ENCODE measurements around the gene GIGYF1.
A peak's percentile ranks its signal among the peaks of the same experiment; 100 is the strongest.
"Not testable (repeated sequence)": the region's sequence is repeated elsewhere in the genome, so short reads cannot be mapped to it uniquely, and the experiment has no call there.

The GIGYF1 gene

GRCh38 chr7:100676501-100677306 lies 17.3 kb downstream of the GIGYF1 start:
- DNase-seq (ENCODE audit: low spot score in 2 of 2) (no peak), ATAC-seq (ENCODE audit: low read depth) (no peak)
- Mint-ChIP-seq H3K27ac (peak overlapping the region; percentile 87), H3K27me3 (no peaks in the 10 kb centered on the region), H3K4me3 (peak overlapping the region; percentile 70), H3K36me3 (peaks cover 12% of the 10 kb centered on the region), H3K4me1 (peaks cover 11% of the 10 kb centered on the region), H3K9me3 (no peaks in the 10 kb centered on the region)

DNA sequence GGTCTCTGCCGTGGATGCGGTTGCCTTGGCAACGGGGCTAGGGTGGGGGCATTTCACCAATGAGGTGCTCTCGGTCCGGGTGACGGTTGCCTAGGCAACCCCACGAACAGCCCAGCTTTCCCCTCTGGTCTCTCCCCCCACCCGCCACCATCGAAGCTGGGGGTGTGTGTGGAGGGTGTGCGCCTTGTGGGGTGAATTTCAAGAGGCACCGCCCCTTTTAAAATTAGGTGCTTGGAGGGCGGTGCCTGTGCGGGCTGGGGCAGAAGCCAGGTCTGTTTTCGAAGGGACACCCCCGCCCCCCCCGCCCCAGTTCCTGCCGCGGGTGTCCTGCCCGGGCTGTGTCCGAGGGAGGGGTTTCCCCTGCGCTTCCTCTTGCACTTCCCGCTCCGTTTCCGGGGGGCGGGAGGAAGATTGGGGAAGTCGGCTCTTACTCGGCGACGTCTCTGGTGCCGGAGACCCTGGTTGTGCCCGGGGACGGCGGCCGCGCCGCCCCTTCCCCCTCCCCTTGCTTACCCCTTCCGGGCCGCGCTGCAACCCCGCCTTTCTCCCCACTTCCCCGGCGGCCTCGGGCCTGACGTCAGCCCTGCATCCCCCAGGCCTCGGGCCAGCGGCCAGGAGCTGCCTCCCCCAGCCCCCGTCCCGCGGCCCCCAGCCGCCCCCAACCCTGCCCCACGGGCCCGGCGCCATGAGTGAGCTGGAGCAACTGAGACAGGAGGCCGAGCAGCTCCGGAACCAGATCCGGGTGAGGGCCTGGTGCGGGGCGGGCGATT lies 18.3 kb downstream of the GIGYF1 start:
- no peaks in the 10 kb centered on the region for H3K9me3 Mint-ChIP-seq
- H3K36me3 Mint-ChIP-seq, result peaks cover 12% of the 10 kb centered on the region
- peak overlapping the region; percentile 87 for H3K27ac Mint-ChIP-seq
- H3K4me3 Mint-ChIP-seq, result peak overlapping the region; percentile 82
- H3K27me3 Mint-ChIP-seq, result no peaks in the 10 kb centered on the region
- ATAC-seq (ENCODE audit: low read depth), result peak; percentile 60
- DNase-seq (ENCODE audit: low spot score in 2 of 2), result peak; percentile 75 to 86
- peaks cover 11% of the 10 kb centered on the region for H3K4me1 Mint-ChIP-seq

GRCh38 chr7:100675105-100675451 lies 19.0 kb downstream of the GIGYF1 start:
- Mint-ChIP-seq H3K9me3 (no peaks in the 10 kb centered on the region), H3K36me3 (peaks cover 11% of the 10 kb centered on the region), H3K27ac (peak overlapping the region; percentile 93), H3K4me3 (peak overlapping the region; percentile 100), H3K27me3 (no peaks in the 10 kb centered on the region), H3K4me1 (peaks cover 8% of the 10 kb centered on the region)
- DNase-seq (ENCODE audit: low spot score in 2 of 2), result peak in 1 of 2 donors; percentile 37
- peak; percentile 0 for ATAC-seq (ENCODE audit: low read depth)

DNA sequence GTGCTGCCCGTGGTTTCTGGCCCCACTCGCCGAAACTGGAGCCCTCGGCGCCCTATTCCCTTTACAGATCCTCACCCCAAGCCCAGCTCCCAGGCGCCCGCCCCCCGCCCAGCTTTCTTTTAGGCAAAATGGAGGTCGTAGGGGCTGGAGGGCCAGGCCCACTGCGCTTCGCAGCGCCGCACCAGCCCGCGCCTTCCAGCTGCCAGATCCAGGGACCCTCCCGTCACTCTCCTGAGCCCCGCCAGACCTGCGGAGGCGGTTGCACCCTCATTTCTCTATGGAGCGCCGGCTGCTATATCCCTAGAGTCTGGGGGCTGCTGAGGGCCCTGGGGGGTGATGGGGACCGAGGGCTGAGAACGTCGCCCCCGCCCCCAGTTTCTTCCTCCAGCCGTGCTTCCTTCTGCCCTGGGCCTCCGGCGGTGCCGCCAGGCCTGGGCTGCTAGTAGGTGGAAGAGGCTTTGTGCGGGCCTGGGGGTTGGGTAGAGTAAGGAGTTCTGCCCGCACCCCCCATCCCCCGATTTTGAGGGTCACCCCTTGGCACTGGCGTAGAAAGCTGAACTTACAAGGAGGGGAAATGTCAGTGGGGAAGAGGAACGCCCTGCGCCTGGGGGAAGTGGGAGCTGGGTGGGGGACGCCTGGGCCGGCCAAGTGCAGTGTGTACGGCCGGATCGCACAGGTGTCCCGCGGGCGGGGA lies 19.5 kb downstream of the GIGYF1 start:
- DNase-seq (ENCODE audit: low spot score in 2 of 2) (peak in 1 of 2 donors; percentile 57), ATAC-seq (ENCODE audit: low read depth) (no peak)
- peaks cover 8% of the 10 kb centered on the region for H3K4me1 Mint-ChIP-seq
- H3K9me3 Mint-ChIP-seq, result no peaks in the 10 kb centered on the region
- peak overlapping the region; percentile 93 for H3K27ac Mint-ChIP-seq
- H3K27me3 Mint-ChIP-seq, result no peaks in the 10 kb centered on the region
- H3K4me3 Mint-ChIP-seq, result peak overlapping the region; percentile 100
- peaks cover 10% of the 10 kb centered on the region for H3K36me3 Mint-ChIP-seq

DNA sequence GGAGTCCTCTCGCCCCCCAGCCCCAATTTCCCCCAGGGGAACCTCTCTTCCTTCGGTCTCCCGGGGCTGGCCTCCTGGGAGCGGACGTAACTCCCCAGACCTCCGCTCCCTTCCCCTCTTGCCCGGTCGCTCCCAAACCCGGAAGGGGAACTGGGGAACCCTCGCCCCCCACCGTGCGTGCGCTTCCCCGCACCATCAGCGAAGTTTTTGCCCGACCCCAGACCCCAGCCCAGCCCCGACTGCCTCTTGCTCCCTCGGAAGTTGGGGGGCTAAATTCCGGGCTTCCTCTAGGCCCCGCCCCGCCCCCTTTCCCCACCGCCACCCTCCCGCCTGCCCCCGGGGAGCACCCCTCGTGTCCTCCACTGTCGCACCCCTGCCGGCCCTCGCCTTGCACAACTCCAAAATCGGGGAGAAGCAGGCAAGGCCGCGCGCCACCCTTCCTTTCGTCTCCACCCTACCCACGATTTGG lies 20.1 kb downstream of the GIGYF1 start:
- H3K4me1 Mint-ChIP-seq, result peaks cover 8% of the 10 kb centered on the region
- no peak for ATAC-seq (ENCODE audit: low read depth)

DNA sequence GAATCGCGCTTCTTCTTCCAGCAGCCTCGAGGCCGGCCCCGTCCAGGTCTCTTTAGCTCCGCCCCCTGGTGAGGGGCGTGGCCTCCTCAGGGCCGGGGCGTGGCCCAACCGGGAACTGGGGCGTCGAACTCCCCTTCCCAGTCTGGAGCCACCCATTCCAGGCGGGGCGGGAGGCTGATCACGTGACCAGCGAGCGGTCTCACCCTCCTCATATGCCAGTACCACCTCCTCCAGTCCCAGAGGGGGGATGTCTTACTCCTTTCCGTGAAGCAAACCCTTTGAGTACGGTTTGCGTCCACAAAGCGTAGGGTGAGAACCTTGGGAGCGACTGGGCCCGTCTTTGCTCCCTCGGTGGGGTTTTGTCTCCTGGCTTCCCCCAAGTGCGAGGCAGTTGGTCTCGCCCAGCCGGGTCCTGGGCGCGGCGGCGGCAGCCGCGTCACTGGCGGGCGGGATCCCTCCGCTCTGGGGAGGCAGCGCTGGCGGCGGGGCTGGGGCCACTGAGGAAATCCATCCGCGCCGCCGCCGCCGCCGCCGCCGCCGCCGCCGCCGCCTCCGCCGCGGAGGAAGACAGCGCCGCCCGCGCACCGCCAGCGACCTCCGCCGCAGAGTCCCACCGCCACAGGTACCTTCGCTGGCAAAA lies 20.6 kb downstream of the GIGYF1 start, which contains the start of gene GNB2:
TSS of gene GNB2 (plus strand) at position 439 of the 640 bp plus-strand sequence. CDS start 2,526 bp downstream, outside the sequence.
- H3K27me3 Mint-ChIP-seq, result no peaks in the 10 kb centered on the region
- no peaks in the 10 kb centered on the region for H3K9me3 Mint-ChIP-seq
- peaks cover 6% of the 10 kb centered on the region for H3K36me3 Mint-ChIP-seq
- ATAC-seq (ENCODE audit: low read depth) (peak; percentile 56), DNase-seq (ENCODE audit: low spot score in 2 of 2) (peak; percentile 95 to 96)
- peak within 1 kb of the TSS; percentile 93 for H3K27ac Mint-ChIP-seq
- H3K4me1 Mint-ChIP-seq, result peaks cover 8% of the 10 kb centered on the region
- peak within 1 kb of the TSS; percentile 100 for H3K4me3 Mint-ChIP-seq

More for the DNA sequence above, 20.1 kb downstream of the GIGYF1 start:
- peak overlapping the region; percentile 93 for H3K27ac Mint-ChIP-seq
- no peaks in the 10 kb centered on the region for H3K27me3 Mint-ChIP-seq
- DNase-seq (ENCODE audit: low spot score in 2 of 2), result no peak
- H3K9me3 Mint-ChIP-seq, result no peaks in the 10 kb centered on the region
- peak overlapping the region; percentile 100 for H3K4me3 Mint-ChIP-seq
- H3K36me3 Mint-ChIP-seq, result peaks cover 8% of the 10 kb centered on the region

DNA sequence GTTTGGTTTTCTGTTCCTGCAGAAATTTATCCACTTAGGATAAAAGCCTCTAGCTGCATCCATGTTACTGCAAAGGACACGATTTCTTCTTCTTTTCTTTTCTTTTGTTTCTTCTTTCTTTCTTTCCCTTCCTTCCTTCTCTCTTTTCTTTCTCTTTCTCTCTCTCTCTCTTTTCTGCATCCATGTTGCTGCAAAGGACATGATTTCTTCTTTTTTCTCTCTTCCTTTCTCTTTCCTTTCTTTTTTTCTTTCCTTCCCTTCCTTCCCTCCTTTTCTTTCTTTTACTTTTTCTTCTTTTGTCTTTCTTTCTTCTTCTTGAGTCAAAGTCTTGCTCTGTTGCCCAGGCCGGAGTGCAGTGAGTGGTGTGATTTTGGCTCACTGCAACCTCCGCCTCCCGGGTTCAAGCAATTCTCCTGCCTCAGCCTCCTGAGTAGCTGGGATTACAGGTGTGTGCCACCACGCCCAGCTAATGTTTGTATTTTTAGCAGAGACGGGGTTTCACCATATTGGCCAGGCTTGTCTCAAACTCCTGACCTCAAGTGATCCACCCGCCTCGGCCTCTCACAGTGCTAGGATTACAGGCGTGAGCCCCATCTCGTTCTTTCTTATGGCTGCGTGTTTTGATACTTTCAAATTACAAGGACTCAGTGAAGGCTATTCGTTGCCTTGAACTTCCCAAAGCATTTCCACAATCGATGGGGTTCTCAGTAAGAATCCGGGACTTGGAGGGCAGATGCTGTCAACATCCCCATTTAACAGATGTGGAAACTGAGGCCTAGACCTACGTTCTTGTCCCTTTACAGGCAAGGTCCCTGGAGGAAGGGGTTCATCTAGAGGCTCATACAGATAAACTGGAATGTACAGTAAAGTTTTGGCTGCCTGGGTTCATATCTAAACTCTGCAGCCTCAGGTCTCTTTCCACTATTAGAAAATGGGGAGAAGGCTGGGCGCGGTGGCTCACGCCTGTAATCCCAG lies 22.4 kb downstream of the GIGYF1 start:
- Mint-ChIP-seq H3K27me3 (peaks cover 4% of the 10 kb centered on the region), H3K4me1 (peaks cover 11% of the 10 kb centered on the region), H3K4me3 (no peak overlapping the region), H3K9me3 (peaks cover 1% of the 10 kb centered on the region), H3K36me3 (peaks cover 2% of the 10 kb centered on the region), H3K27ac (no peak overlapping the region)
- ATAC-seq (ENCODE audit: low read depth) (no peak), DNase-seq (ENCODE audit: low spot score in 2 of 2) (no peak)

DNA sequence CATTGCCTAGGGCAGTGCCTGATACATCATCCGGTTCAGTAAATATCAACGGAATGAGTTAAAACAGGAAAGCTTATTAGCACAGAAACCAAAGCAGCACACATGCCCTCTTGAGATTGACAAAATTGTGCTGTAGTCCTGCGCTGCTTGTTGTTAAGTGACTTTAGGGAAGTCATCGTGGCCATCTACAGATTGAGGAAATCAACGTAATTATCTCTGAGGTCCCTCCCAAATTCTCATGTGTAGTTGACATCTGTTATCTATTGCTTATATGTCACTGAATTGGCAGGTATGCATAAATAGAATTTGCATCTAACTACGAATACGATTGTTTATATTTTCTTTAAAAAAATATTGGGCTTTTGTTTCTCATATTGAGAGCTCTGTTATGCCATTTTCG lies 24.0 kb downstream of the GIGYF1 start:
- Mint-ChIP-seq H3K4me1 (peaks cover 8% of the 10 kb centered on the region), H3K27me3 (peaks cover 4% of the 10 kb centered on the region), H3K9me3 (peaks cover 1% of the 10 kb centered on the region), H3K36me3 (peaks cover 2% of the 10 kb centered on the region), H3K4me3 (no peak overlapping the region), H3K27ac (no peak overlapping the region)
- DNase-seq (ENCODE audit: low spot score in 2 of 2) (no peak), ATAC-seq (ENCODE audit: low read depth) (no peak)

DNA sequence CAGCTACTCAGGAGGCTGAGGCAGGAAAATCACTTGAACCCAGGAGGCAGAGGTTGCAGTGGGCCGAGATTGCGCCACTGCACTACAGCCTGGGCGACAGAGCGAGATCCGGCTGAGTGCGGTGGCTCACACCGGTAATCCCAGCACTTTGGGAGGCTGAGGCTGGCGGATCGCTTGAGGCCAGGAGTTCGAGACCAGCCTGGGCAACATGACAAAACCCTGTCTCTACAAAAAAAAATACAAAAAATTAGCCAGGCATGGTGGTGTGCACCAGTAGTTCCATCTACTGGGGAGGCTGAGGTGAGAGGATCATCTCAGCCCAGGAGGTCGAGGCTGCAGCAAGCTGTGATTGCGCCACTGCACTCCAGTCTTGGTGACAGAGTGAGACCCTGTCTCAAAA lies 24.9 kb downstream of the GIGYF1 start:
- H3K4me3 Mint-ChIP-seq; H3K4me1 Mint-ChIP-seq; DNase-seq (ENCODE audit: low spot score in 2 of 2); ATAC-seq (ENCODE audit: low read depth); H3K9me3 Mint-ChIP-seq; H3K27ac Mint-ChIP-seq; H3K36me3 Mint-ChIP-seq; H3K27me3 Mint-ChIP-seq: not testable (repeated sequence)

DNA sequence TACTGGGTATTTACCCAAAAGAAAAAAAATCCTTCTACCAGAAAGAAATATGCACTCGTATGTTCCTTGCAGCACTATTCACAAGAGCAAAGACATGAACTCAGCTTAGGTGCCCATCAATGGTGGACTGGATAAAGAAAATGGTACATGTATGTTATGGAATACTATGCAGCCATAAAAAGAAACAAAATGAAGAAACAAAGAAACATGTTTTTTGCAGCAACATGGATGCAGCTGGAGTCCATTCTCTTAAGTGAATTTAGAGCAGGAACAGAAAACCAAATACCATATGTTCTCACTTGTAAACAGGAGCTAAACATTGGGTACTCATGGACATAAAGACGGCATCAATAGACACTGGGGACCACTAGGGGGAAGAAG lies 26.0 kb downstream of the GIGYF1 start:
- DNase-seq (ENCODE audit: low spot score in 2 of 2), result no peak
- H3K27ac Mint-ChIP-seq, result no peak overlapping the region
- no peaks in the 10 kb centered on the region for H3K36me3 Mint-ChIP-seq
- H3K4me3 Mint-ChIP-seq, result no peak overlapping the region
- no peak for ATAC-seq (ENCODE audit: low read depth)
- H3K9me3 Mint-ChIP-seq, result peaks cover 1% of the 10 kb centered on the region
- H3K4me1 Mint-ChIP-seq, result peaks cover 5% of the 10 kb centered on the region
- H3K27me3 Mint-ChIP-seq, result peaks cover 6% of the 10 kb centered on the region

- Mint-ChIP-seq H3K27me3 (peaks cover 6% of the 10 kb centered on the region), H3K9me3 (peaks cover 1% of the 10 kb centered on the region), H3K36me3 (no peaks in the 10 kb centered on the region), H3K4me3 (no peak overlapping the region), H3K27ac (no peak overlapping the region), H3K4me1 (peaks cover 5% of the 10 kb centered on the region)
- ATAC-seq (ENCODE audit: low read depth) (peak; percentile 59), DNase-seq (ENCODE audit: low spot score in 2 of 2) (no peak)
These were observed 26.6 kb downstream of the GIGYF1 start for GRCh38 chr7:100667331-100668068.

- Mint-ChIP-seq H3K4me3 (no peak overlapping the region), H3K27me3 (peaks cover 8% of the 10 kb centered on the region)
These were observed 28.8 kb downstream of the GIGYF1 start for GRCh38 chr7:100665168-100665726.

More at GRCh38 chr7:100665168-100665726, 28.8 kb downstream of the GIGYF1 start:
- ATAC-seq (ENCODE audit: low read depth), result no peak
- Mint-ChIP-seq H3K4me1 (peaks cover 5% of the 10 kb centered on the region), H3K9me3 (peaks cover 1% of the 10 kb centered on the region), H3K36me3 (no peaks in the 10 kb centered on the region), H3K27ac (no peak overlapping the region)
- DNase-seq (ENCODE audit: low spot score in 2 of 2), result no peak
